T-helper 22 cell (primary cell): Measurements from ENCODE around the gene ARHGAP32.
"Not testable (repeated sequence)": the region's sequence is repeated elsewhere in the genome, so short reads cannot be mapped to it uniquely, and the experiment has no call there.

Source experiments
- DNase-seq: peaks from one replicate; pipeline ENCODE4 v3.0.0-alpha.2; 2020; ENCODE audit warnings: low read depth

ARHGAP32 gene

DNA sequence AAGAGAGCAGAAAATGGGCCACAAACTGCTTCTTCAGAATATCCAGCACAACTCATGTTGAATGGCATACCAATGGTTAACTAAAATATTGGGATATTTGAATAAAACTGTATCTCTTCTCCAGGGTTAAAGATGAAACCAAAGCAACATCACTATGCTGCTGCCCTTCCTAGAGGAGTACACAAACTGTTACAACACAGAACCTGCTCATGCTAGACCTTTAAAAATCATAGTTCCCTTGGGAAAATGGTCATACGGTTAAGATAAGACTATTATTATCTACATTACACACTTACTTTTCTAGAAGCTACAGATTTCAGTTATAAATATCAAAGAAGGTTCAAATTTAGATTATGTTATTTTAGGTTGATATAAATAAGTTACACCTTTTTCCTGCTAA, 170.8 kb downstream of the ARHGAP32 start:
- no peak for DNase-seq

DNA sequence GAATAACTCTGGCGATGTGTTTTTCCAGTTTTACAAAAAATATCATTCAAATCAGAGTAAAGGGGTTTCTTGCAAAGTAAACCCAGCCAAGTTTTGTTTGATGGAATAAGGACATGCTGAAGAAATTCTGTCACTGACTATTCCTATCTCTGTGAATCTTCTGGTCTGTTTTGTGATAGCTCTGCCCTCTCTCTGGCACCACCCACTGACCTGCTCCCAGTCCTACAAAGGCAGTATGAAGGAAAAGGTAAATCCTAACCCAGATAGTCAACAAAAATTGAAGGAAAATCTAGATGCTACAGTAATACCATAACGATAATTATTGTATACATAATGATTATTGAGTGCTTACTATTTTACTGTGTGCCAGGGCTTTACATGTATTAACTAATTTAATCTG, 173.1 kb downstream of the ARHGAP32 start:
- no peak for DNase-seq

DNA sequence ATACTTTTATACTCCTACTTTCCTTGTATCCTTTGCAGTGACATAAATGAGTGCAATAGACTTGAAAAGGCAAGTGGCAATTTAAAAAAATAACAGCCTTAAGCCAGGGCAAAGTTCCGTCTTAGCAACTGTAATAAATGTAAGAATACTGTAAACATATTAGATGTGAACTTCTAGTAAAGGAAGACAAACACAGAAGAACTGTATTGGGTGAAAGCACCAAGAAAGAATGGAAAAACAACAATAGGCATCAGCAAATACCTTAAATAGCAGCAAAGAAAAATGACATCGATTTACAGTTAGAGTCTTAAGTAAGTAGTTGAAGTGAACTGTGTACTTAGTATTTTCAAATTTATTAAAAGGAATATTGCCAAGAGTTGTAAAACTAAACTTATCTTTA, 174.0 kb downstream of the ARHGAP32 start:
- DNase-seq = no peak

DNA sequence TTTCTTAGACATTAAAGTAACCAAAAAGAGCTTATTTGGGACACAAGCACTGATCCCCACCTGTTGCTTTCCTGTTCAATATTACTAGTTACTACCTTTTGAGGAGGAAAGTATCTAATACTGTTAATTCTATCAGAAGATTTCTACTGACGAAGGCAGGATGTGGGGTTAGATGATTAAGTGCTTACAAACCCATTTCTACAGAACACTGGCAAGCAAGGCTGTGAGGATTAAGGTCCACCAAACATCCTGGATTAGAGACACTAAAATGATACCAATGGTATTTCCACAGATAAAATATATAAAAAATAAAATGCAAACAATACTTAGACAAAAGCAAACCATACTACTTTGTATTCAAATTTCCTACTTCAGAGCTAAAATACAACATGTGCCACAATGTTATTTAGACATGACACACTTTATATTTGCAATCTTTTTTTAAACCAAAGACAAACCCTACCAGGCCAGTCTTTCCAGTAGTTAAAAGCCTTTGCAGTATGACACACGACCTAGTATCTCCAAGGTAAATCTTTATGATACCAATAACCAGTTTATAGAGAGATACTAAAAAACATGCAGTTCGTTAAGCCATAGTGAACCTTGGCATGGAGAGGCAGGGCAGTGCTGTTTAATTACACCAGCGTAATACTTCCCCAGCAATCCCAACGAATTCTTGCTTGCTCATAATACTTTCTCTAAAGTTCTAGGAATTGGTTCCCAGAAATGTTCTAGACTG, 178.2 kb downstream of the ARHGAP32 start:
- DNase-seq = no peak

DNA sequence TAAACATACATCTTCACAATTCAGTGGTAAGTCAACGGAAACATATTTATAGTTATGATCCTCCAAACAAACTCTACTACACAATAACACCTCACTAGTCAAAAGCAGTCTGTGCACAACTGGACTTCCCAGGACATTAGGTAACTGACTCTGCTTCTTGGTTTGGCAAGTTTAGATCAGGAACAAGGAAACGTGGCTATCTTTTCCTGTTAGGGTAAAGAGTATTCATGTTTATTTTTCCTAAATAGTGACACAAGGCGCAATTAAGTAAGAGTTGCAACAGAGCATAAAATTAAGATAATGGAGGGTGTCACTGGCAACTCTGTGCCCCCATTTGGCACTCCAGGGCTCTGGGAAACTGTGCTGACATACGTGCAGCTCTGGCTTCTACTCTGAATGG, 179.2 kb downstream of the ARHGAP32 start:
- DNase-seq = no peak

DNA sequence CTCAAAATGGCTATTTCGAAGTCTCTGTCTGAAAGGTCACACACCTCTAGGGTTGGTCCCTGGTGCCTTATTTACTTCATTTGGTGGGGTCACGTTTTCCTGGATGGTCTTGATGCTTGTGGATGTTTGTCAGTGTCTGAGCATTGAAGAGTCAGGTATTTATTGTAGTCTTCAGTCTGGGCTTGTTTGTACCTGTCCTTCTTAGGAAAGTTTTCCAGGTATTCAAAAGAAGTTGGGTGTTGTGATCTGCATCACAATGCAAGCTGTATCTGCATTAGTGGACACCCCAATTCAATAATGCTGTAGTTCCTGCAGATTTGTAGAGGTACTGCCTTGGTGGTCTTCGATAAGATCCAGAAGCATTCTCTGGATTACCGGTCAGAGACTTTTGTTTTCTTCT, 186.0 kb downstream of the ARHGAP32 start:
- no peak for DNase-seq

DNA sequence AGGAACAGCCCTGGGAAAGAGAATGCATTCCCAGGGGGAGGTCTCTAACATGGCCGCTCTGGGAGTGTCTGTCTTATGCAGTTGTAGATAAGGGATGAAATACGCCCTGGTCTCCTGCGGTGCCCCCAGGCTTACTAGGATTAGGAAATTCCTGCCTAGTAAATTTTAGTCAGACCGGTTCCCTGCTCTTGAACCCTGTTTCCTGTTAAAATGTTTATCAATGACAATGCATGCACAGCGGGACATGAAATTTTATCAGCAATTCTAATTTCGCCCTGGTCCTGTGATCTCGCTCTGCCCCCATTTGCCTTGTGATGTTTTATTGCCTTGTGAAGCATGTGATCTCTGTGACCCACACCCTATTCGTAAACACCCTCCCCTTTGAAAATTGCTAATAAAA, 193.0 kb downstream of the ARHGAP32 start:
- DNase-seq = not testable (repeated sequence)

DNA sequence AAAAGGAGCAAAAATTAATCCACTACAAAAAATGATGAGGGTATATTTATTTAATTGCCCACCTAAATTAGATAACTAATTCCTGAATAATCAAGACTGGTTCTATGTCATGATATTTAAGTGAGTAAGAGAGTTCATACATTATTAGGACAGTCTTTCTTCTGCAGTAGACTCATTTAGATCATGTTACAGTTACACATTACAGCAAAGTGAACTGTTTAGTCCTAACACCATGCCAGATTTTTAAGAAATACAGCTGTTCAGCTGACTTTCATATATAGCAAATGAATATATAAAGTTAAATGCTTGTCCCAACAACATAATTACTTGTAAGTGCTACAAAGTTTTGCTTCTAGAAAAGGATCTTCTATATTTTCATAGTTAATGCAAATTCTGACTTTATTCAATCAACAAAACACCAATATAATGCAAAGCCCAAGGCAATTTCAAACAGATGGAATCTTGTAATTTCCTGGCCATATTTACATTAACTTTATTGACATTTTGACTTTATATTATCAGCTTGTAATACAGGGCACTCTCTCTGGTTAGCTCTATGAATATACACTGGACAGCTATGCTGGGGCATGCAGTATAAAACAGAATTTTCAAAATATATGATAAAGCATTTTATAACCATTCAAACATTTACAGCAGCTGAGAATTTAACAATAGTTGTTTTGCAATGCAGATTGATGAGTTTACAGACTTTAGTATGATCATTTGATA, 203.7 kb downstream of the ARHGAP32 start:
- DNase-seq = no peak

DNA sequence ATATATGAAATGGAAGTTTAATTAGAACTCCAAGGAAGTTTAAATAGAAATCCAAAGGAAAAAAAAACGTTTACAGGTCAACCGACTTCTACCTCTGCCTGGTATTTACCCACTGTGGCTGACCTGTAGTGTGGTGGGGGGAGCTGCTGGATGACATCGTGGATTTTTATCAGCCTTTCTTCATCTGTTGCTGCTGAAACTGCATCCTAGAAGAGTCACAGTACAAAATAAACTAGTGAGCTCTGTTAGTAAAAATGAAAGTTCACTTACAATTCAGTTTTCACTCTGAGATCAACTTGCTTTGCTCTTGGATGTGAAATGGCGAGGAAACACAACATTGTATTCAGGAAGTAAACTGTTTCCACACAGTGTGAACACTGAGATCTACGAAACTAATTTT, 206.2 kb downstream of the ARHGAP32 start:
- no peak for DNase-seq

DNA sequence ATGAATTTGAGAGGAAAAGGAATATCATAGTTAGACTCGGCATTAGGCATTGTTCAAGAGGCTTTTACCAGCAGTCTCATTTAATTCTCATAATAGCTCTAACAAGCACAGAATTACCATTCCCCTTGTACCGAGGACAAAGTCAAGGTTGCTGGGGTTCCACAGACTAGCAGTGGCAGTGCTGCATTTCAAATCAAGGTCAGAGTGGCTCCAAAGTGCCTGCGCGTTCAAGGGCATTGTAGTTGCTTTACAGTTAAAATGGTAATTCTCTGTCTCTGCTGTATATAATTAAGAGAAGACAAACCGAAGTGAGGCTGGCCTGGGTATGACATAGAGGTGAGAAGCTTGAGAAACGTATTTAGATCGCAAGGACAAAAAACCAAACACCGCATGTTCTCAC, 209.1 kb downstream of the ARHGAP32 start:
- DNase-seq = no peak

DNA sequence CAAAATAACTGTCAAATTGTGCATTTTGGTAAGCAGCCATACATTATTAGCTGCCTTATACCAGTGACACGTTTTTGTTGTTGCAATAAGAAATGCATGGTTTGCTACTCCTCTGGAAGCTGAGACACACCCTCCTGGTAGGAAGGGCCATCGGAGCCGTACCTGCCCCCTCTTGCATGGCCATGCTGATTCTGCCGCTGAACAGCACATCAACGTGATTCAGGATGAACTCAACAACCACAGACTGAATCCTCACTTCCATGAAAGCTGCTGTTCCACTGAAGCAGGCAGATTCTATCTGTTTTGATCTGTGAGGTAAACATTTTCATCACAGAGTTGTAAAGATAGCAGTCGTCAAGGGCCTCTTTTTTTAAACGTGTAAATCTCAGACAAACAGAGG, 210.9 kb downstream of the ARHGAP32 start:
- DNase-seq = no peak

DNA sequence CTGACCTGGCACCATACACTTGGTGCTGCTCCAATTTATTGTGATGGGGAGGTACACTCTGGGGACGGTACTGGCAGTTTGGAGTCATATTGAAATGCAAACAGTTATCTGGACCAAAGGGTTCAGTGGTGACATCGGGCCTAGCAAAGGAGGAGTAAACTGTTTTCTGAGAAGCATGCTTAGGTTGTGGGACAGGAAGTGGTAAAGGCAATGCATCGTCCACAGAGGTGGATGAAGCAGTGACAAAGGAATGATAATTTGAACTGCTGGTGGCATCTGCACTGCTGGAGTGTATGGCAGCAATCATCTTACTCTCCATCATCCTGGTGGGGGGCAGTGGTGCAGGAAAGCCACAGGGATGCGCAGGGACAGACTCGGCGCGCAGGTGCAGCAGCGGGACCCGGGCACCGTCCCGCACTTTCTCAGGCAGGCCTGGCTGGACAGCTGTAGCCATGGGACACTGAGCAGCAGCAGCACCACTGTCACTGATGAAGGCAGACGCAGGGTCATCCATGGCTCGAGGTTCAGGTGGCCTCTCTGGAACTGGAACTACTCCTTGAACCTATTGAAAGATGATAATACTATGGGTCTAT, 221.4 kb downstream of the ARHGAP32 start:
- no peak for DNase-seq

DNA sequence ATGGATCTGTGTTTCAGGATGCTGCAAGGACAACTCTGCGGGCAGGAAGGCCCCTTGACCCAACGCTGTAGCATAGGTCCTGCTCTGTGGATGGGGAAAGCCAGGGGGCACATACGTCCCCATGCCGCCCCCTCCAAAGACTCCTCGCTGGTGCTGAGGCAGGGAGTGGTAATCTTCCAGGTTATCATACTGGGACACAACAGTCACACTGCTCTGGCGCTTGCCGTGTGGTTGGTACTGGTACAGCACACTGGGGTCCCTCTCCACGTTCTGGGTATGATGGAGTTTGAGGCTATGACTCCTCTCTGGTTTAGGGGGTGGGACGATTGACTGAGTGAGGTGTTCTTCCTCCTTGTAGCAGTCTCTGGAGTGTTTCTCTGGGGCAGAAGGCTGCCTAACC, 223.2 kb downstream of the ARHGAP32 start:
- DNase-seq = no peak

DNA sequence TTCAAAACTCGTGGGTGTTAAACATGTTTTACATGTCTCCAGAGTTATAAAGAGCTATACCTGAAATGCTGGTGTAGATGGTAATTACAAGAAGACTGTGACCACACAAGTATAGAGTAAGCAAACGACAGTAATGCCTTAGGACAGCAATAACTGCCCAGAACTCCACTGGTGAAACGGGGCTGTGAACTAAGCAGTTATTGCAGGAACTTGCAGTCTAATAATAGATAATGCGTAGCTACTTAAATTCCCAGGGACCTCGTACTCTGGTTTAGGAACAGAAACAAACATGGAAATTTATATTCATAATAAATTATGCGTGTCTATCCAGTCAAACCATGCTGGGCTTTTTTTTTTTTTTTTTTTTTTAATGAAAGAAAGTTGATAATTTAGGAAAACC, 224.5 kb downstream of the ARHGAP32 start:
- no peak for DNase-seq

DNA sequence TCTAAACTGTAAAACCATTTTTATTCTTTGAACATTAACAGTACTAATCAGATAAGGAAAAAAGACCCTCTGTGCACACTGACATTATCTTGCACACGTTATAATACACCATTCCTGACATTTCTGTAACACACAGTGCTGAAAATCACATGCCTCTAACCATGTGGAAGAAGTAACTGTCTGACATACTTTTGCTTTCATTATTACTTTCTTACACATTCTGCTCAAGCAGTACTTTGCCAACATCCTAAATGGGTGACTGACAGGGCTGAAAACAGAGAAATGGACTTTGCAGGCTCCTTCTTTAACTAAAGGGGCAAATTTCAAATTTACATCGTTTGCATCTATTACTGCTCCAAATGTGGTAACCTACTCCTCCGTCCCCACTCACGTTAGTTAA, 226.6 kb downstream of the ARHGAP32 start:
- no peak for DNase-seq

DNA sequence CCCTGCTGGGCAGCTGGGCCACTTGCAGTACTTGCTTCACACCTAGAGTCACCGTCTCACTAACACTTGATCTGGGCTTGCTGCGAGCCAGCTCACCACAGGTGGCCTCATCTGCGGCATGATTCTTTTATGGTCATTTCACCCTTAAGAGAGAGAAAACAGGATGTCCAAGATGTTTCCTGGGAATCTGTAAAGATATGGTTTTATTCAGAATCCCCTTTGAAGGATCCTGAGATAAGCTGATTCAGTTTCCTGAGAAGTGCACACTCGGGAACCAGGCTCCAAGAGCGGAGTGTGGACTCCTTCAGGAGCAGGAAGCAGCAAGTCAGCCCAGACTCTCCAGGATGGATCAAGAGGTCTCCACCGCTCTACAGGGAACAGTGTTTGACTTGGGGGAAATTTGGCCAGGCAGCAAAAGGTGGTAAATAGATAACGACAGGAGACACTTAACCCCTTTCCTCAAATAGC, 227.6 kb downstream of the ARHGAP32 start:
- no peak for DNase-seq

DNA sequence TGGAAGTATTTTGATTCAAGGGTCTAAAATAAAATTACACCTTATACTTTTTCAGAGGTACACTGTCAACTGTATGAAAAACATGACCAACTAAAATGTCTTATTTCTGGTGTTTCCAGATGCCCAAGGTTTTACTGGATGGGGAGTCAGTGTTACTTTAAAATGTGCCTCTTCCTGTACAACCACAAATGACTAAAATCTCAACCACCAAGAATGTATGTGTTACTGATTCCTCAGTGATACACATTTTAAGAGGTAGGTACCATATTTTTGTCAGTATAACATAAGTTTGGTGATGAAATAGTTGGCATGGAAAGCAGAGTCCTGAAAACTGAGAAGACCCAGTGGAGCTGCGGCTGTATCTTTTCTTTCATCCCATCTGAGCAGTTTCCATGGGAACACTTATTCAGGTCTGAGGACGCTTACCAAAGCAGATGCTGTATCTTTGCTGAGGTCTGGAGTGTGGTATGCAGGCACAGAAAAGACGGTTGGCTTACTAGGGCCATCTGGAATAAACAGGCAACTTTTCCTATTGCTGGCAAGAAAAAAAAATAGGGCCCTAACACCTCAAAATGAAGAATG, 228.3 kb downstream of the ARHGAP32 start:
- no peak for DNase-seq

DNA sequence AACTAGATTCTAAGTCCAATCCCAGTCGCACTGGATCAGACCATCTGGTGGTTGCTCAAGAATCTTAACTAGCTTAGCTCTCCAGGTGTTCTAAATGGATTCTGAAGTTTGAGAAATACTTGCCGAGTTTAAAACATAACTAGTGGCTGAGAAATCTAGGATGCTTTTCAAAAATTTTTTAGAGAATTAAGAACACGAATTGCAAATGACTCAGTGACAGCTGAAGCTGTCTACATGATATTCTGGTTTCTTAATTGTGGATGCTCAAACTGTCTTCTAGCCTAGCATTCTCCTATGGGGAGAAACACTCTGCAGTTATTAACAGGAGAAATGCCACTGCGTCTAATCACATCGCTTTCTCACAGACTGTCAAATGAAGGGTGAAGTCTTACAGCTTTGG, 229.2 kb downstream of the ARHGAP32 start:
- DNase-seq = no peak

DNA sequence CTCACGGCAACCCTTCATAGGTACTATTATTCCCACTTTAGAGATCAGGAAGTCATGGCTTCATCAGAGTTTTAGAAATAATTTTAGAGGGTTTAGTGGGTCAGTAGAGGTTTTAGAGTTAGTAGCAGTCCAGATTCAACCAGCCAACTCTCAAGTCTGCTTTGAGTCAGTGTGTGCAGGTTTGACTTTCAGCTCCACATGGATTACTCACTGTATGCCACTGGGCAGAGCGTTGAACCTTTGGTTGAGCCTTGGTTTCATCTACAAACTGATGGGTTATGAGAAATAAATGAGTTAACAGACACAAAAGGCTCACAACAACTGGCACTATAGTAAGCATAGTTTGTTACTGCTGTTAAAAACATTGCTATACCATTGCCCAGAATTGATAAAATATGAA, 230.5 kb downstream of the ARHGAP32 start:
- DNase-seq = no peak

DNA sequence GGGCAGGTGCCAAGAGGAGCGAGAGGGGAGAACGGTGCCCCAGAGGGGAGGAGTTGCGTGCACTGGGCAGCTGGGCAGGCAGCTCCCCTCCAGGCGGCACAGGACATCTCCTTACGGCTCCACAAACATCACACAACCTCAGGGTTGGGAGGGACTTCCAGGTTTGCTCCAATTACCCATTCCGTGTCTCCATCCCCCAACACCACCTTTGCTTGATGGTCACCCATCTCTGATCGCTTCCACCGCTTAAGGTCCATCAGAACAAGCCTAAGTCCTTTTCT, 235.0 kb downstream of the ARHGAP32 start:
- DNase-seq = no peak

DNA sequence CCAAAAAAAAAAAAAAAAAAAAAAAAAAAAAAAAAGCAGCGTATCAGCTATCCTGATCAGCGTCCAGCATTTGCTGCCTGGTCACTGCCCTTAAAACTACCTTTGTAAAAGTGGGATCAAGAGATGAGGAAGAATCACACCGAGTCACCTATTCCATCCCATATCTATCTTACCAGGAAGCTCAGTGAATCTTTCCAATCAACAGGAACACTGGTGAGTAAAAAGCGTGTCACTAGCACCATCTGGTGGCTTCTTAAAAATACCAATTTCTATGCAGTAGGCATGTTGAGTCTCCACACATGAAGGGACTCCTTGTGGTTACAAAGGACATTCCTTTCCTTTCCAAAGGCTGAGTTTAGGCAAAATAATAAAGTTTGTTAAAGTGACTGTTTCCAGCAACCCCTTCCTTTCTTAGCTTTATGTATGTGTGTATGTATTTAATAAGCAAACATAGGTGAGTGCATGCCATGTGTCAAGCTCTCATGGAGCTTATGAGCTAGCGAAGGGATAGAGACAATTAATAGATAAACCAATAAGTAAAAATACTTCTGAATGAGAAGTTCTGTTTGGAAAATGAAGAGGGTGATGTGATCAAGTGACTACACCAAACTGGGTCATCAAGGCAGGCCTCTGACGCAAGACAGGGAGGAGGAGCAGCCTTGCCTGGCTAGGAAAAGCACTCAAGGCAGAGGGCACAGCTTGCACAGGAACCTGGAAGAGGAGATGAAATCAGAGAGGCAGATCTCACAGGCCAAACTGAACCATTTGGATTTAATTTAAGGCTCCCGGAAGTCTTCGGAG, 235.5 kb downstream of the ARHGAP32 start:
- DNase-seq = no peak

DNA sequence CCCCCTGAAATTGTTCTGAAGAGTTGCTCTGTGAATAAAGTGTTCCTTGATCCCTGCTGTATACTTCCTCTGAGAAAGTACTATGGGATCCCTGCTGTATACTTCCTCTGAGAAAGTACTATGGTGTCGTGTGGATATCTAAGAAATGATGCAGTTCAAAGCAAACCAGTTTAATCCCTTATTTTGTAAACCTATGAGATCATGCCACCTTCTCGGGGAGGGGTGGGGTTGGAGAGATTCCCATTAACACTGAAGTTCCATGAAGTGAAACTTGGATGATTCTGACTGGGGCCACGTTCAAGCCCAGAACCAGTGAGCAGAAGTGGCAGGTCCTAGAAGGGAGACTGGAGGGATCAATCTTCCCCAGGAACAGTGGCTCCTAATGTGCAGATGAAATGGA, 236.5 kb downstream of the ARHGAP32 start:
- no peak for DNase-seq
